GM12878 (cell line): ENCODE measurements around the gene ZNF83. TPM values are rescaled to one million over a fixed set of nuclear protein-coding genes. Genes with fewer than 3 reads are reported as not detected.

Source experiments
- ATAC-seq: fragments of 200-7000 bp; cut with Tn5 transposase; 3 replicates; pipeline ENCODE4 v1.9.1; 2020; ENCODE audit warnings: mild to moderate bottlenecking, moderate library complexity
- BruUV-seq: library from RNA; stranded (reverse); fragments of 400-500 nt; replicated peaks from 2 replicates; lab custom pipeline; 2021; lab: Mats Ljungman, UMichigan
- CTCF ChIA-PET: fragments of 300-600 bp; sonication (Branson Sonifier 250); formaldehyde crosslinking; extraction: SDS; loops from one replicate; lab custom pipeline; 2021; ENCODE audit warnings: inconsistent platforms; lab: Yijun Ruan, JAX
- POLR2A ChIA-PET: fragments of 350-600 bp; formaldehyde crosslinking; extraction: SDS; loops from one replicate; lab custom pipeline; 2021; ENCODE audit warnings: inconsistent platforms; lab: Charles Lee
- RAD21 ChIA-PET: fragments of 300-600 bp; sonication (Branson Sonifier 250); formaldehyde crosslinking; loops from one replicate; lab custom pipeline; 2023; ENCODE audit warnings: antibody characterized with exemption; ENCODE audit not compliant: unreplicated experiment; lab: Charles Lee
- SMC1A ChIA-PET: fragments of 300-600 bp; sonication (Branson Sonifier 250); formaldehyde crosslinking; loops from one replicate; lab custom pipeline; 2023; ENCODE audit not compliant: unreplicated experiment, uncharacterized antibody; lab: Charles Lee
- DNase-seq: peaks from one replicate; pipeline ENCODE4 v3.0.0-alpha.2; 2011; ENCODE audit warnings: low read depth, low spot score
- FAIRE-seq: peaks from 3 replicates; lab custom pipeline; 2011; peaks lifted over from hg19 to GRCh38; lab: Jason Lieb, UNC
- H2AFZ ChIP-seq: 2 replicates; pipeline ENCODE4 v1.6.0; 2011; ENCODE audit warnings: low read depth, low read length, control low read depth; ENCODE audit not compliant: control insufficient read depth
- H3K27ac ChIP-seq: 2 replicates; pipeline ENCODE4 v1.5.1; 2011; ENCODE audit warnings: control low read depth; ENCODE audit not compliant: control insufficient read depth, insufficient read depth
- H3K27me3 ChIP-seq, 2 experiments: replicated peaks in 1 of 2; 2 replicates each; pipeline versions ENCODE4 v1.6.0 to v1.6.1; 2011; ENCODE audit warnings: low read length in 1 of 2; ENCODE audit not compliant: control insufficient read depth in 2 of 2, insufficient read depth in 2 of 2
- H3K36me3 ChIP-seq, 2 experiments: 2 replicates each; pipeline ENCODE4 v1.5.1; 2011; ENCODE audit warnings: low read length in 1 of 2; ENCODE audit not compliant: control insufficient read depth in 2 of 2, insufficient read depth in 2 of 2
- H3K4me1 ChIP-seq: 2 replicates; pipeline ENCODE4 v1.6.1; 2011; ENCODE audit warnings: mild to moderate bottlenecking, low read length, moderate library complexity, mixed read lengths; ENCODE audit not compliant: control insufficient read depth, insufficient read depth
- H3K4me2 ChIP-seq: 2 replicates; pipeline ENCODE4 v1.6.0; 2011; ENCODE audit warnings: control low read depth; ENCODE audit not compliant: control insufficient read depth, insufficient read depth
- H3K4me3 ChIP-seq: fragments of 200-600 bp; sonication (generic); 2 replicates; pipeline ENCODE4 v1.5.1; 2016
- H3K79me2 ChIP-seq: 2 replicates; pipeline ENCODE4 v1.6.0; 2011; ENCODE audit warnings: low read length; ENCODE audit not compliant: control insufficient read depth, insufficient read depth
- H3K9ac ChIP-seq: 2 replicates; pipeline ENCODE4 v1.8.0; 2011; ENCODE audit warnings: low read length, control low read depth, mixed read lengths; ENCODE audit not compliant: control insufficient read depth, insufficient read depth
- H3K9me3 ChIP-seq: replicated peaks from 3 replicates; pipeline ENCODE4 v1.5.1; 2011; ENCODE audit warnings: mild to moderate bottlenecking, low read length; ENCODE audit not compliant: control insufficient read depth, insufficient read depth
- H4K20me1 ChIP-seq: 2 replicates; pipeline ENCODE4 v1.6.0; 2011; ENCODE audit not compliant: control insufficient read depth, insufficient read depth
- BACH1 ChIP-seq: fragments of 450-650 bp; IDR thresholded peaks from 2 replicates; pipeline ENCODE4 v1.6.1; 2017; ENCODE audit warnings: mild to moderate bottlenecking, borderline replicate concordance
- CHD2 ChIP-seq: IDR thresholded peaks from 2 replicates; pipeline ENCODE4 v1.6.1; 2011; ENCODE audit warnings: low read depth, low read length, improper control_type of control experiment, borderline replicate concordance
- EED ChIP-seq: sonication (generic); IDR thresholded peaks from 2 replicates; pipeline ENCODE4 v1.6.1; 2016; ENCODE audit warnings: antibody characterized with exemption, low read depth
- ELK1 ChIP-seq: IDR thresholded peaks from 2 replicates; pipeline ENCODE4 v1.6.1; 2012; ENCODE audit warnings: low read depth, low read length, improper control_type of control experiment
- EZH2 ChIP-seq: IDR thresholded peaks from 2 replicates; pipeline ENCODE4 v1.6.1; 2012; ENCODE audit warnings: low read depth, mild to moderate bottlenecking, control low read depth, inconsistent platforms, low read length, borderline replicate concordance; ENCODE audit not compliant: control insufficient read depth
- JUNB ChIP-seq: IDR thresholded peaks from 2 replicates; pipeline ENCODE4 v1.6.1; 2016; ENCODE audit warnings: antibody characterized with exemption, mild to moderate bottlenecking
- JUND ChIP-seq: IDR thresholded peaks from 2 replicates; pipeline ENCODE4 v1.6.1; 2012; ENCODE audit warnings: low read depth, mild to moderate bottlenecking, low read length, improper control_type of control experiment, moderate library complexity
- NR2C1 ChIP-seq: fragments of 450-650 bp; IDR thresholded peaks from 2 replicates; pipeline ENCODE4 v1.6.1; 2017; ENCODE audit warnings: antibody characterized with exemption, mild to moderate bottlenecking, moderate library complexity
- NR2F1 ChIP-seq: fragments of 450-650 bp; conservative IDR thresholded peaks from 2 replicates; pipeline ENCODE4 v1.6.1; 2017; ENCODE audit warnings: mild to moderate bottlenecking
- POLR2A ChIP-seq: IDR thresholded peaks from 2 replicates; pipeline ENCODE4 v1.6.1; 2011; ENCODE audit warnings: low read depth, mild to moderate bottlenecking, low read length
- POLR2AphosphoS5 ChIP-seq: IDR thresholded peaks from 2 replicates; pipeline ENCODE4 v1.6.1; 2011; ENCODE audit warnings: mild to moderate bottlenecking, low read length, inconsistent platforms
- SMC3 ChIP-seq: IDR thresholded peaks from 2 replicates; pipeline ENCODE4 v1.6.1; 2011; ENCODE audit warnings: low read length, improper control_type of control experiment, borderline replicate concordance
- SREBF2 ChIP-seq: IDR thresholded peaks from 2 replicates; pipeline ENCODE4 v1.6.1; 2012; ENCODE audit warnings: mild to moderate bottlenecking, low read length
- SUZ12 ChIP-seq: fragments of 200-600 bp; sonication (generic); IDR thresholded peaks from one replicate; pipeline ENCODE4 v1.6.1; 2018; ENCODE audit warnings: antibody characterized with exemption, mild to moderate bottlenecking; ENCODE audit not compliant: unreplicated experiment
- TCF7 ChIP-seq: IDR thresholded peaks from 2 replicates; pipeline ENCODE4 v1.6.1; 2014; ENCODE audit warnings: antibody characterized with exemption, borderline replicate concordance
- WGBS: methylation state at CpG from one replicate; pipeline ENCODE4 v1.1.6; 2016; ENCODE audit warnings: low lambda C conversion rate; ENCODE audit not compliant: insufficient replicate concordance, insufficient coverage; ENCODE audit errors: missing lambda C conversion rate; 5-methylcytosine and 5-hydroxymethylcytosine counted together
- in situ Hi-C: fragments of 300-500 bp; cut with MboI; formaldehyde crosslinking; loops from 9 replicates; pipeline ENCODE4 v1.14.3; 2018; ENCODE audit warnings: mixed read lengths
- intact Hi-C: fragments of 100-400 bp; cut with micrococcal nuclease; formaldehyde crosslinking; loops from one replicate; pipeline ENCODE4 v1.14.2; 2022; ENCODE audit not compliant: unreplicated experiment
- polyA plus RNA-seq, 11 experiments: library from polyadenylated mRNA; depleted of rRNA in 4 of 11; unstranded in 6 of 11; stranded (reverse) in 5 of 11; fragments of >200 nt; fragmentation: Nextera tagmentation in 4 of 11; fragmentation: Illumina TruSeq in 1 of 11; extraction: Ambion mirVana in 4 of 11; extraction: Trizol in 1 of 11; gene quantifications; 1 replicate in 1 of 11; 2 replicates in 10 of 11; pipeline versions ENCODE4 v1.2.1 to v1.2.3, GENCODE V29; 2011 to 2016; ENCODE audit warnings: inconsistent platforms in 2 of 11, missing spikeins in 2 of 11, low read depth in 1 of 11
- total RNA-seq, 4 experiments: library from RNA; depleted of rRNA in 3 of 4; stranded (reverse); fragments of >200 nt in 3 of 4; fragmentation: Illumina TruSeq in 1 of 4; extraction: Trizol in 1 of 4; gene quantifications; 2 replicates each; pipeline versions ENCODE4 v1.2.1 to v1.2.3, GENCODE V29; 2013 to 2021

The ZNF83 gene
- total and polyA plus RNA-seq, 10 of the 15 experiments (the other 5 are each of a cell fraction or from before 2014, with no cell fraction given) = 9.9 to 90.1 (median 18.7) TPM

- Histone ChIP-seq H3K9ac (no peak overlapping the region), H3K4me1 (no peaks in the 10 kb centered on the region)
- TF ChIP-seq POLR2A (0 out of 2 replicates have a peak, but pooled peaks have one; percentile 15), JUND (no peak)
- TF ChIP-seq, all 136 proteins: peak for 1
- H4K20me1 ChIP-seq = no peaks in the 10 kb centered on the region
- in situ Hi-C loops = no loop called here
- H3K79me2 ChIP-seq = no peaks in the 10 kb centered on the region
- H2AFZ ChIP-seq = no peak overlapping the region
- ChIA-PET RAD21 (no interaction called here), POLR2A (no interaction called here), CTCF (no interaction called here), SMC1A (no interaction called here)
- no peak for ATAC-seq
- H3K4me3 ChIP-seq = no peak overlapping the region
- H3K4me2 ChIP-seq = no peak overlapping the region
- 93% methylated on average over 36 of the region's 39 CpGs for WGBS
- BruUV-seq = no TSS peak
- peaks cover 16% of the 10 kb centered on the region for H3K9me3 ChIP-seq
- intact Hi-C loops = no loop called here
- H3K27me3 ChIP-seq = no peaks in the 10 kb centered on the region
- no peak for FAIRE-seq
- DNase-seq = no peak
- H3K36me3 ChIP-seq = peaks cover 6 to 7% of the 10 kb centered on the region in 2 experiments
- no peak overlapping the region for H3K27ac ChIP-seq
Measured at GRCh38 chr19:52584736-52585440, 53.3 kb downstream of the ZNF83 start.

- Histone ChIP-seq H3K9ac (peak within 1 kb of the TSS; percentile 86), H2AFZ (peak within 1 kb of the TSS; percentile 85), H3K9me3 (peaks cover 2% of the 10 kb centered on the region; the same call in 2 of the 3 replicates), H3K79me2 (peaks cover 9% of the 10 kb centered on the region), H3K4me1 (no peaks in the 10 kb centered on the region), H3K27ac (peak within 1 kb of the TSS; percentile 86), H3K36me3 (peaks cover 0 to 2% of the 10 kb centered on the region in 2 experiments; a peak in 2 of 4 replicates), H3K27me3 (no peaks in the 10 kb centered on the region), H3K4me2 (peak within 1 kb of the TSS; percentile 74), H3K4me3 (peak within 1 kb of the TSS; percentile 88), H4K20me1 (no peaks in the 10 kb centered on the region)
- in situ Hi-C loops = no loop called here
- ChIA-PET POLR2A (no interaction called here), SMC1A (no interaction called here), CTCF (no interaction called here), RAD21 (no interaction called here)
- DNase-seq = peak; percentile 72
- FAIRE-seq = no peak
- BruUV-seq = TSS peak; percentile 76
- 6% methylated on average over 43 of the region's 57 CpGs for WGBS
- intact Hi-C loops = loop anchor here (5.0 kb wide), 1 partner anchor 43 kb away; the partner anchor contains the start of gene ZNF808
- peak; percentile 99 for ATAC-seq
- TF ChIP-seq EED (no peak), SUZ12 (no peak), NR2C1 (no peak), POLR2AphosphoS5 (peak; percentile 96), JUNB (no peak), EZH2 (no peak), CHD2 (peak; percentile 53; the same call in 1 of the 2 replicates), SREBF2 (no peak), NR2F1 (no peak), BACH1 (no peak), TCF7 (no peak), ELK1 (peak; percentile 79), SMC3 (peak; percentile 9; the same call in 1 of the 2 replicates)
Measured at GRCh38 chr19:52570000-52570861, 67.9 kb downstream of the ZNF83 start, which contains the start of gene ZNF701. TSS of gene ZNF701 (plus strand) at chr19:52570287. CDS start at chr19:52574148, 3,861 bp downstream.
